ENCODE data around the gene PRSS16. TPM values are rescaled to one million over a fixed set of nuclear protein-coding genes. Genes with fewer than 3 reads are reported as not detected.

The PRSS16 gene
- total RNA-seq, 3 donors from 2014 or later (not counting 1 experiment from before 2014, with no cell fraction given), result 2.0 TPM; not detected in 2

GRCh38 chr6:27224729-27225128 is 22.8 kb upstream of the PRSS16 start:
- H3K36me3 Mint-ChIP-seq, result no peaks in the 10 kb centered on the region
- peaks cover 5 to 13% of the 10 kb centered on the region in 2 donors for H3K4me1 Mint-ChIP-seq
- no peak overlapping the region for H3K27ac ChIP-seq (ENCODE audit: low read length)
- intact Hi-C loops (cut with micrococcal nuclease), result no loop called here
- H3K27me3 Mint-ChIP-seq (ENCODE audit: low read depth in 2 of 2), result peaks cover 27 to 43% of the 10 kb centered on the region in 2 donors
- no peaks in the 10 kb centered on the region for H3K9me3 Mint-ChIP-seq
- DNase-seq, result no peak
- no peak overlapping the region for H3K4me3 Mint-ChIP-seq
- H3K9me3 ChIP-seq (ENCODE audit: control insufficient read depth, insufficient read depth, low read length), result no peaks in the 10 kb centered on the region
- H3K36me3 ChIP-seq (ENCODE audit: control insufficient read depth, insufficient read depth, low read length), result no peaks in the 10 kb centered on the region
- no peaks in the 10 kb centered on the region for H3K4me1 ChIP-seq (ENCODE audit: control insufficient read depth, insufficient read depth, low read length)
- peak in 1 of 3 donors; percentile 75 for ATAC-seq
- H3K4me3 ChIP-seq (ENCODE audit: low read length), result no peak overlapping the region
- WGBS (ENCODE audit: insufficient coverage), result 28% methylated on average over 4 of the region's 4 CpGs
- no peak for TF ChIP-seq CTCF (IDR thresholded peaks at IDR 0.05)
- H3K27ac Mint-ChIP-seq, result no peak overlapping the region
- peaks cover 18% of the 10 kb centered on the region for H3K27me3 ChIP-seq (ENCODE audit: control insufficient read depth, insufficient read depth, low read length)

- Histone ChIP-seq H3K4me1 (ENCODE audit: control insufficient read depth, insufficient read depth, low read length) (no peaks in the 10 kb centered on the region), H3K27ac (ENCODE audit: low read length) (no peak overlapping the region), H3K4me3 (ENCODE audit: low read length) (no peak overlapping the region), H3K9me3 (ENCODE audit: control insufficient read depth, insufficient read depth, low read length) (no peaks in the 10 kb centered on the region), H3K27me3 (ENCODE audit: control insufficient read depth, insufficient read depth, low read length) (peaks cover 31% of the 10 kb centered on the region), H3K36me3 (ENCODE audit: control insufficient read depth, insufficient read depth, low read length) (no peaks in the 10 kb centered on the region)
- no peak overlapping the region for H3K27ac Mint-ChIP-seq
- no peaks in the 10 kb centered on the region for H3K9me3 Mint-ChIP-seq
- no peaks in the 10 kb centered on the region for H3K36me3 Mint-ChIP-seq
- 83% methylated on average over 4 of the region's 5 CpGs for WGBS (ENCODE audit: insufficient coverage)
- H3K4me3 Mint-ChIP-seq, result no peak overlapping the region
- ATAC-seq (no peak), DNase-seq (no peak)
- H3K27me3 Mint-ChIP-seq (ENCODE audit: low read depth in 2 of 2), result peaks cover 37 to 60% of the 10 kb centered on the region in 2 donors
- intact Hi-C loops (cut with micrococcal nuclease), result no loop called here
- no peak for TF ChIP-seq CTCF (IDR thresholded peaks at IDR 0.05)
- peaks cover 5 to 13% of the 10 kb centered on the region in 2 donors for H3K4me1 Mint-ChIP-seq
These were observed 18.5 kb upstream of the PRSS16 start for GRCh38 chr6:27228963-27229477.

GRCh38 chr6:27230758-27231111 is 16.8 kb upstream of the PRSS16 start:
- peaks cover 6% of the 10 kb centered on the region for H3K36me3 Mint-ChIP-seq
- WGBS (ENCODE audit: insufficient coverage), result 45% methylated on average over 5 of the region's 7 CpGs
- DNase-seq (no peak), ATAC-seq (no peak)
- no peaks in the 10 kb centered on the region for H3K36me3 ChIP-seq (ENCODE audit: control insufficient read depth, insufficient read depth, low read length)
- no peaks in the 10 kb centered on the region for H3K9me3 Mint-ChIP-seq
- peaks cover 47% of the 10 kb centered on the region for H3K27me3 ChIP-seq (ENCODE audit: control insufficient read depth, insufficient read depth, low read length)
- H3K9me3 ChIP-seq (ENCODE audit: control insufficient read depth, insufficient read depth, low read length), result no peaks in the 10 kb centered on the region
- no peak overlapping the region for H3K4me3 Mint-ChIP-seq
- peaks cover 44 to 69% of the 10 kb centered on the region in 2 donors for H3K27me3 Mint-ChIP-seq (ENCODE audit: low read depth in 2 of 2)
- no peak overlapping the region for H3K4me3 ChIP-seq (ENCODE audit: low read length)
- H3K4me1 Mint-ChIP-seq, result peaks cover 0 to 6% of the 10 kb centered on the region in 2 donors
- H3K4me1 ChIP-seq (ENCODE audit: control insufficient read depth, insufficient read depth, low read length), result no peaks in the 10 kb centered on the region
- no peak overlapping the region for H3K27ac Mint-ChIP-seq
- H3K27ac ChIP-seq (ENCODE audit: low read length), result no peak overlapping the region
- TF ChIP-seq CTCF (IDR thresholded peaks at IDR 0.05), result no peak
- intact Hi-C loops (cut with micrococcal nuclease), result no loop called here

DNA sequence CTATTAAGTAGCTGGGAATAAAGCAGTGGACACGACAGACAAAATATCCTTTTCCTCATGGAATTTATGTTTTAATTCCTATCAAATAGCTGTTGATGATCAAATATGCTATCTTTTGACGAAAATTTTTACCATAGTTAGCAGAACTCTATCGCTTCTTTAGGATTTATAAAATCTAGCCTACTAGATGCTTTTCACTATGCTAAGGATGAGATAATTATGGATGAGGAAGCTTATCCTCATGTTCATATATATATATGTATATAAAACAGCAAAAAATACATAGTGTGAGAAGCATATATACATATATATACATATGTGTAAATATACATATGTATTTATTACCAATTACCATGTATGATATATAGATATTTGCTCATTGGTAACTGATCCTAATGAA is 12.9 kb upstream of the PRSS16 start:
- H3K36me3 Mint-ChIP-seq, result peaks cover 26% of the 10 kb centered on the region
- TF ChIP-seq CTCF (IDR thresholded peaks at IDR 0.05), result no peak
- no peak overlapping the region for H3K4me3 Mint-ChIP-seq
- WGBS (ENCODE audit: insufficient coverage), result 83% methylated on average over 1 of the region's 3 CpGs
- H3K27me3 ChIP-seq (ENCODE audit: control insufficient read depth, insufficient read depth, low read length), result peaks cover 62% of the 10 kb centered on the region
- H3K27ac Mint-ChIP-seq, result no peak overlapping the region
- DNase-seq (no peak), ATAC-seq (no peak)
- peaks cover 13% of the 10 kb centered on the region for H3K9me3 ChIP-seq (ENCODE audit: control insufficient read depth, insufficient read depth, low read length)
- no peak overlapping the region for H3K27ac ChIP-seq (ENCODE audit: low read length)
- H3K4me1 ChIP-seq (ENCODE audit: control insufficient read depth, insufficient read depth, low read length), result peaks cover 11% of the 10 kb centered on the region
- H3K4me1 Mint-ChIP-seq, result peaks cover 14 to 29% of the 10 kb centered on the region in 2 donors
- H3K9me3 Mint-ChIP-seq, result no peaks in the 10 kb centered on the region
- H3K27me3 Mint-ChIP-seq (ENCODE audit: low read depth in 2 of 2), result peaks cover 62 to 76% of the 10 kb centered on the region in 2 donors
- no peak overlapping the region for H3K4me3 ChIP-seq (ENCODE audit: low read length)
- intact Hi-C loops (cut with micrococcal nuclease), result no loop called here
- H3K36me3 ChIP-seq (ENCODE audit: control insufficient read depth, insufficient read depth, low read length), result no peaks in the 10 kb centered on the region
